GM19372 (cell line): Measurements from ENCODE around the gene A3GALT2.
"Not testable (repeated sequence)": the region's sequence is repeated elsewhere in the genome, so short reads cannot be mapped to it uniquely, and the experiment has no call there.

Experiments
- ATAC-seq: cut with Tn5 transposase; IDR thresholded peaks from one replicate; pipeline ENCODE4 v1.9.1; 2021; ENCODE audit warnings: mild to moderate bottlenecking, low read depth, moderate library complexity; ENCODE audit not compliant: unreplicated experiment

Gene A3GALT2

GRCh38 chr1:33296082-33296458 lies 24.8 kb downstream of the A3GALT2 start:
- ATAC-seq: no peak

DNA sequence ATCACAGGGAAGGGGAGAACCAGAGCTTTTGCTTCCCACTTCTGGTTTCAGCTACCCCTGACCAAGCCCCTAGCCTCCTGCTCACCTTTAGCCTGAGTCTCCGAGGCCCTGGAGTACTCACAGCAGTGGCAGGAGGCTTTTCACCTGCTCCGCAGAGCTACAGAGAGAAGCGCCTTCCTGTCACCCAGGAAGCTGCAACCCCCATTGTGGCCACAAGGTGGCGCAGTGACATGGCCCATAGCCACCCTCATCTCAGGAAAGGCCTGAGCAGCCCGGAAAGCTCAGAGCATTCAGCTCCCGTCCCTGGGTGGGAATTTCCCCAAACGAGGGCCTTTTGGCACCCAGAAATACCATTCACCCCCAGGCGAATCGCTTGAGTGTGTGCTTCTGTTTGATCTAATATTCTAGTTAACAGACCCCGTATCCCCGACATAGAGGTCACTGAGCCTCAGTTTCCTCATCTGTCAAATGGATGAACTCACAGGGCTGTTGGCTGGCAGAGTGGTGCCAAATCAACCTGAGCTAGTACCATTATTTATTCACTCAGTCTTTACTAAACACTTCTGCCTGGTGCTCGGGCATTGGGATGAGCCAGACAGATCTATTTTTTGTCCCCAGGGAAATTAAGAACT lies 25.3 kb downstream of the A3GALT2 start:
- ATAC-seq: no peak

GRCh38 chr1:33295023-33295422 lies 25.9 kb downstream of the A3GALT2 start:
- no peak for ATAC-seq

- ATAC-seq: no peak
Observed at GRCh38 chr1:33294071-33295010, 26.6 kb downstream of the A3GALT2 start.

GRCh38 chr1:33292726-33293340 lies 28.1 kb downstream of the A3GALT2 start:
- ATAC-seq: no peak

- ATAC-seq: not testable (repeated sequence)
Observed at GRCh38 chr1:33290615-33291014, 30.3 kb downstream of the A3GALT2 start.

DNA sequence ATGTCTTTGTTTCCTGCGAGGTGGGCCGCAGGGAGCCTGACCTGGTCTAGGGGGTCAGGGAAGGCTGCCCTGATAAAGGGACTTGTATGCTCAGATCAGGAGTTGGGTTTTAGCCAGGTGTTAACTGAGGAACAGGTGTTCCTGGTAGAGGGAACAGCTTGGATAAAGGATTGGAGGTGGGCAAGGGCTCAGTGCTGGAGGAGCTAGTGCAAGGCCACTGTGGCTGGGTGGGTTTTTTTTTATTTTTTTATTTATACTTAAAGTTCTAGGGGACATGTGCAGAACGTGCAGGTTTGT lies 31.1 kb downstream of the A3GALT2 start:
- ATAC-seq: no peak

- no peak for ATAC-seq
Observed at GRCh38 chr1:33288976-33289857, 31.7 kb downstream of the A3GALT2 start.

- no peak for ATAC-seq
Observed at GRCh38 chr1:33287317-33287716, 33.6 kb downstream of the A3GALT2 start.

GRCh38 chr1:33286451-33287185 lies 34.3 kb downstream of the A3GALT2 start:
- ATAC-seq: no peak

DNA sequence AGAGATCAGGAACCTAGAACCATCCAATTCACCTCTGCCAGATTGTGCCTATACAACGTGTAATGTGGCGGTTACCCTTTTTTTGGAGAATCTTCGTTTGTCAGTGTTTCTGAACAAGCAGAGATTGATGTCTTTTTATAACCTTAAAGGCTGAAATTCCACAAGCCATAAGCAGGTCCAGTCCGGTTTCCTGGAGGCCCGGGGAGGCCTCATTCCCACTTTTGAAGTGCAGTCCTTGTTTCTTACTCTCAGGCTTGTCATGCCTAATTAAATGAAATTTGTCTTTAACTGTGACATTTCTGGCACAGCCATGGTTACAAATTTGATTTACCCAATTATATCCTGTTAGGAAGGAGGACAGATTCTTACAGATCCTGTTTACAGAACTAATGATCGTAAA lies 36.8 kb downstream of the A3GALT2 start:
- no peak for ATAC-seq

- ATAC-seq: no peak
Observed at GRCh38 chr1:33282791-33283190, 38.1 kb downstream of the A3GALT2 start.

- no peak for ATAC-seq
Observed at GRCh38 chr1:33281554-33282303, 39.2 kb downstream of the A3GALT2 start.

GRCh38 chr1:33280091-33280661 lies 40.7 kb downstream of the A3GALT2 start:
- ATAC-seq: no peak

DNA sequence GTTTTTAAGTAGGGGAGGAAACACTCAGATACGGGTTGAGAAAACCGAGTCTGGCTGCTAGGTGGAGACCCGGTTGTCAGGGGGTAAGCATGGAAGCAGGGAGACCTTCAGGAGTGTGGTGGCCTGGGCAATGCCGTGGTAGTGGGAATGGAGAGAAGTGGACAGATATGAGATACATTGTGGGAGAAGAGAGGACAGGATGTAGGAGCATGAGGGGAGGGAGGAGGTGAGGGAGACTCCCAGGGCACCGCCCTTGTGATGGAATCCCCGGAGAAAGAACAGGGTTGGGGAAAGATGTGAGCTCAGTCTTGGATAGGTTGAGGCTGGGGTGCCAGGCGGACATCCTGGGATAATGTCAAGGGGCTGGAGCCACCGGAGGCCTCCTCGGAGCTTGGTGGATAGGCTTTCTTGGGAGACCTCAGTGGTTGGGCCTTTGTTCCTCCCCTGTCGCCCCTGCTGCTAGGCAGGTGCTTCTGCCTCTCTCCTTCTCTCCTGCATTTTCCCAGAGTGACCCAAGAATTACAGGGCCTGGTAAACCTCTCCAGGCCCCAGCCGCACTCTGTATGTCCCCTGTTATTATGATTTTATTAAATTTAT lies 43.3 kb downstream of the A3GALT2 start:
- ATAC-seq: no peak

DNA sequence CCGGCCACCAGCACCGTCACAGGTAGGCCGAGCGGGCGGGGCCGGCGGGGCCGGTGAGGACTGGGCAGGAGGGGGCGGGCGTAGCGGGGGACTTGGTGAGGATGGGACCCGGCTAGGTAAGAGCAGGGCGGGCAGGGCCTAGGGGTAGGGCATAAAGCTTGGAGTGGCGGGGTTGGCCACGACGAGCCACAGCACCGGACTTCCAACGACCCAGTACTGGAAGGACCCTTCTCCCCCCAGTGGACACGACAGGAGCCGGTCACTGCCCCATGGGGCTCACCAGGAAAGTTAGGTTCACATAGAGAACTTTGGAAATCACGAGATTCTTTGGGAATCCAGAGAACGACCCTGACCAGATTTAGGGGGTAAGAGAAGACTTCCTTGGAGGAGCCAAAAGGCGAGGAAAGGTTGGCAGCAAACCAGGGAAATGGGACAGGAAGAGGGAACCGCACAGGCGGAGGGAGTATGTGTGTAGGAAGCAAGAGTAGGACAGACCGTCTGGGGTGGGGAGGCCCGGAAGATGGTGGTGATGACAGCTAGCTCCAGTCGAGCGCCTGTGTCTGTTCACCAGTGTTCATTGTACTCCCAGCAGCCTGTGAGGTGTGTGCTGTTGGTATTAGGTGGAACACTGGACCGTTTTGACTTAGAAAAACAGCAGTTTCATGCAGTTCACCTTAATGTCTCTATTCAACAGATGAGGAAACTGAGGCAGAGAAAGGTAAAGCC lies 44.2 kb downstream of the A3GALT2 start:
- no peak for ATAC-seq

- no peak for ATAC-seq
Observed at GRCh38 chr1:33275706-33276572, 45.0 kb downstream of the A3GALT2 start.
